GM10266 (cell line): Measurements from ENCODE around the gene CCL5.

Experiments
- DNase-seq: peaks from one replicate; pipeline ENCODE4 v3.0.0; 2012; ENCODE audit errors: extremely low spot score
- TF ChIP-seq, protein P1 (sequence below): IDR thresholded peaks from 2 replicates; pipeline ENCODE4 v1.5.1; 2012; ENCODE audit warnings: mild to moderate bottlenecking, low read depth; ENCODE audit not compliant: control insufficient read depth, insufficient read depth; ENCODE audit errors: missing control alignments

Gene CCL5

DNA sequence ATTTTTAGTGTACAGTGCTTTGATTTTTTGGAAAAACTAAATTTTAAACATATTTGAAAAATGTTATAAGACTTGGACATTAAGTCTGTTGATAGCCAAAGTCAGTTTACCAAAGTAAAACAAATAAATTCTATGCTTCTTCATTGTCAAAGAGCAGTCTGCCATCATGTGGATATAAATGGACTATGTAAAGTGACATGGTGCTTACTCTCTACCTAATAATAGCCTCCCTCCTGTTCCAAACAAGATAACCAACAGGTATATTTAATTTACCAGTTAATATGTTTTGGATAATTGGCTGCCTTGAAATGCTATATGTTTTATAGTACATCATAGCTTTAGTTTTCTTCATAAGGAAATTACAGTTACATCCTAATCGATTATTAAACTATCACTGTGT, 55.0 kb downstream of the CCL5 start:
- no peak for DNase-seq
- TF ChIP-seq, protein P1, sequence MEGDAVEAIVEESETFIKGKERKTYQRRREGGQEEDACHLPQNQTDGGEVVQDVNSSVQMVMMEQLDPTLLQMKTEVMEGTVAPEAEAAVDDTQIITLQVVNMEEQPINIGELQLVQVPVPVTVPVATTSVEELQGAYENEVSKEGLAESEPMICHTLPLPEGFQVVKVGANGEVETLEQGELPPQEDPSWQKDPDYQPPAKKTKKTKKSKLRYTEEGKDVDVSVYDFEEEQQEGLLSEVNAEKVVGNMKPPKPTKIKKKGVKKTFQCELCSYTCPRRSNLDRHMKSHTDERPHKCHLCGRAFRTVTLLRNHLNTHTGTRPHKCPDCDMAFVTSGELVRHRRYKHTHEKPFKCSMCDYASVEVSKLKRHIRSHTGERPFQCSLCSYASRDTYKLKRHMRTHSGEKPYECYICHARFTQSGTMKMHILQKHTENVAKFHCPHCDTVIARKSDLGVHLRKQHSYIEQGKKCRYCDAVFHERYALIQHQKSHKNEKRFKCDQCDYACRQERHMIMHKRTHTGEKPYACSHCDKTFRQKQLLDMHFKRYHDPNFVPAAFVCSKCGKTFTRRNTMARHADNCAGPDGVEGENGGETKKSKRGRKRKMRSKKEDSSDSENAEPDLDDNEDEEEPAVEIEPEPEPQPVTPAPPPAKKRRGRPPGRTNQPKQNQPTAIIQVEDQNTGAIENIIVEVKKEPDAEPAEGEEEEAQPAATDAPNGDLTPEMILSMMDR, result no peak
